Activated CD4-positive, alpha-beta T cell treated with anti-CD3 and anti-CD28 coated beads for 48 hours (primary cell): ENCODE results near the gene ATOH8.
A peak's percentile ranks its signal among the peaks of the same experiment; 100 is the strongest.

Experiments used
- DNase-seq: peaks from one replicate; pipeline ENCODE4 v3.0.0-alpha.2; 2020

ATOH8 gene

DNA sequence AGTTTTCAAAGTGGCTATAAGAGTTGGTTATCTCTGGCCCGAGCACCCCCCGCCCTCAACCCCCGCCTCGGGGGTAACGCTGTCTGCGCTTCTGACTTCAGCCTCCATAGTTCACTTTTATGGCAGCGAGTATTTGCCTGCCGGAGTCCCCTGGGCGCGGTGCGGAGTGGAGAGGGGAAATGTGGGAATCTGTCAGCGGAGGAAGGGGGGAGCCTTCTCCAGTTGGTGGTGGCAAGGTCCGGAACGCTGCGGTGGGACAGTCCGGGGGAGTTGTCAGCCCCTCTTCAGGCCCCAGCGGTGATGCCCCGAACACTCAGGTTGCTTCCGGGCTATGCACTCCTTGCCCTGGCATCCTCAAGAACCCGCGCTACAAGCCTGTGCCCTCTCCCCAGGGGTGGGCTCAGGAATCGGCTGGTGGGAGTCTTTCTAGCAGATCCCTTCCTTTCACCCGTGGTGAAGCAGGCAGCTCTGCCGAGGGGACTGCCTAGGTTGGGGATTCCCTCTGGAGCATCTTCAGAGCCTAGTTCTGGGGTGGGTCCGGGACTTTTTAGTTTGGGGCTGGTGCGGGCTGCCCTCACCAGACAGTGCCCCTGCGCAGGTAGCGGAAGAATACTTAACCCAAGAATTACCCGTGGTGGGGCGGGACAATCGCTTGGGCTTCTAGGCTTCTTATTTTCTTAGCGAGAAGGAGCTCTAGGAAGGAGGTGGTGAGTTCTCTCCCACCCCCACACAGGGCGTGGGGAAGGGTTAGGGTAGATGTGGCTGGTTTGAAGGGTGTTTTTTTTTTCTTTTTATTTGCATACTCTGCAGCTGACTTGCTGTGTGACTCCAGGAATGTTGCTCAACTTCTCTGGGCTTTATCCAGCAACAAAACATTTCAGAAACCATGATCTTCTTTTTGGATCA is 1.6 kb downstream of the ATOH8 start:
- DNase-seq: no peak

DNA sequence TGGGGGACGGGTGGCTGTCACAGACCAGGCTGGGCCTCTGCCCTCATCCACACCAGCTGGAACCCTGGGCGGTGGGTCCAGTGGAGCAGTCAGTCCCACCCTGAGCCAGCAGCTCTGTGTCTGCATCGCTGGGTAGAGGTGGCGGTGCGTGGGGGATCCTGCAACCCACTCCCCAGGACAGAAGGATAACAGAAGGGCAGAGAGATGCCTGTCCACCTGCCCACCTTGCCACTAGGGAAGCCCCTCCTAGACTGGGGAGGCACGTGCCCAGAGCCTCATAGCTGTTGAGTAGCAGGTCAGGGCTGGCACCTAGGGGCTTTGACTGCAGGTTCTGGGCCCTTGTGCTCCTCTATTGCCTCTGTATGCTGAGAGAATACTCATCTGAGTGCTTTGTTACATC is 2.4 kb downstream of the ATOH8 start:
- no peak for DNase-seq

- DNase-seq: no peak
Measured at GRCh38 chr2:85756822-85757435, 3.1 kb downstream of the ATOH8 start.

DNA sequence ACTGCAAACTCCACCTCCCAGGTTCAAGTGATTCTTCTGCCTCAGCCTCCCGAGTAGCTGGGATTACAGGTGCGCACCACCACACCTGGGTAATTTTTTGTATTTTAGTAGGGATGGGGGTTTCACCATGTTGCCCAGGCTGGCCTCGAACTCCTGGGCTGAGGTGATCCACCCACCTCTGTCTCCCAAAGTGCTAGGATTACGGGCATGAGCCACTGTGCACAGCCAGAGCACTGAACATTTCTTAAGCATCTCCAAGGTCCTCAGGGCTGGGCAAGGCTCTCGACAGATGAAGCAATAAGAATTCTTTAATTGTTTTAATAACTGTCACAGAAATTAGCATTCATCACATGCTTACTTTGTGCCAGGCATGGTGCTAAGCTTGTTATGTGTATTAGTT is 4.1 kb downstream of the ATOH8 start:
- DNase-seq: no peak

DNA sequence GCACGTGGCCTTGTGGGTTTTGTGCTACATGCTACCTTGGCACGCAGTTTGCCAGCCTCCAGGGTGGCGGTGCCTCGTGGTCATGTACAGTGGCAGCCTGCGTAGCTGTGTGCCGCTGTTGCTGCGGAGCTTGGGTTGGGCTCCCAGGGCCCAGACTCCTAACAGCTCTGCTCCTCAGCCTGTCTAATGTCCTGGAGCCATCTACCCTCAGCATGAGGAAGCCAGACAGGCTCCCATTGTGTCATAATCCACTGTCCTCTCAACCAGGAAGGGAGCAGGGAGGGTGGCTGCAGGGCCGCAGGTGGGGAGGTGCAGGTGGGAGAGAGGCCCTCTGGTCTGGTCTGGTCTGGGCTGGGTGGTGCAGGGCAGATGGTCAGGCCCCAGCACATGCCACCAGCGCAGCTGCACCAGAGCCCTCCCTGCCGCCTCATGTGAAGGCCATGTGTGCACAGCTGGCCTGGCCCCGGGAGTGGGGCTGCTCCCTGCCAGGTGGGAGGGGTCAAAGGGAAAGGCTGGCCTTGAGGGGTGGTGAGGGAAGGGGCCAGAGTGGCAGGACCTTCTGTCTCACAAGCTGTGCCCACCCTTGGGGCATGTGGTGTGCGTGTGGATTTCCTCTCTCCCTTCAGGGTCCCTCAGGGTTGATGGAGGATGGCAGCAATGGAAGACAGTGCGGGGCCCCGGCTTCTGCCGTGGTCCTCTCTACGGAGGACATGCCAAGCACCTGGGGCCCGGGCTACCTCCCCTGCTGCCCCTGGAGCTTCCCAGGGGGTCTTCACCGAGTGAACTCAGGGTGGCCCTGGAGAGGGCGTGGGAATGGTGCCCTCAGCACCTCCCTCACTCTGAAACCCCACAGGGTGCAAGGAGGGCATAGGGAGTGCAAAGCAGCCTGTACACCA is 4.8 kb downstream of the ATOH8 start:
- DNase-seq: no peak

GRCh38 chr2:85759257-85759613 is 5.4 kb downstream of the ATOH8 start:
- no peak for DNase-seq

DNA sequence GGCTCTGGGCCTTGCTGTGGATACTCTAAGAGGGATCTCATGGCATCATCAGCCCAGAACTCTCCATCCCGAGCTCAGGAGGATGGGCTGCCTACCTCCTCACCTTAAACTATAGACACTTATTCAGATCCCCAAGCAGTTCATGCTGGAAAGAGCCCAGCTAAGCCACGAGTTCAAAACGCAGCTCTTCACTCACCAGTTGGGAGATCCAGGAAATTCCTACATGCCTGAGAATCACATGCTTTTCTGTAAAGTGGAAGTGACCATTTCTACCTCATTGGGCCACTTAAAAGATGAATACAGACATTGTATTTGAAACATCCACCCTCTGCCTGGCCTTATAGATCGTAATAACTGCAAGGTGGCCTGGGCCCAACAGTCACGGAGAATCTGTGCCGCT is 6.6 kb downstream of the ATOH8 start:
- DNase-seq: no peak

DNA sequence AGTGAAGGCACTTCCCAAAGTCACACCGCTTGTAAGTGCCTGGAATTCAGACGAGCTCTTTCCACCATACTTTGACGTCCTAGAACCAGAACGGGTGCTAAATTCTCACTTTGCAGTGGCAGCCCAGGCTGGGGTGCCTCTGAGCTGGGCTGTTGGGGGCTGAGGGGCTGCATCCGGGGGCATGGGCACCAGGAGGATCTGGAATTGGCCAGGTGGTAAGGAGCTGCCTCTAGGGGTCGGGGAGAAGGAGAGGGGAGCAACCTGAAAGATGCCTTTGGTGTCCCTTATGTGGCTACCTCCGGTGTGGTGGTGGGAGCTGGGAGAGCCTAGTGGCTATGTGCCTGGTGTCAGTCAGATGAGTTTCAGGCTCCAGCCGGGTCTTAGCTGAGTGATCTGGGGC is 7.1 kb downstream of the ATOH8 start:
- DNase-seq: no peak

GRCh38 chr2:85761512-85761944 is 7.7 kb downstream of the ATOH8 start:
- no peak for DNase-seq

DNA sequence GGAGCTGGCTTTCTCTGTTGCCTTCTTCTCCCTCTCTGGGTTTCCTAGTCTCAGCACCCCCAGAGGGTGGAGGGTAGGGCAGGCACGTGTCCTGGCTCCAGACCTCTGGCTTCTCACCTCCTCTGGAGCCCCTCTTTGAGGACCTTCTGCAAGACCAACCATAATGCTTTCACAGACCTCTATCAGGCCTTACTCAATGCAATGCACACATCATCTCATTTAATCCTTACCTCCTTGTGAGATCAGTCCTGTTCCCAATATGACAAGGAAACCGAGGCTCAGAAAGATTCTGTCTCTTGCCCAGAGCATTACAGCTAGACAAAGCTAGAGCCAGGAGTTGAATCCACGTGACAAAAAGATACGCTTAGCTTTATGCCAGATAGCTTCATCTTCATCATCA is 8.2 kb downstream of the ATOH8 start:
- DNase-seq: no peak

GRCh38 chr2:85763132-85763531 is 9.3 kb downstream of the ATOH8 start:
- no peak for DNase-seq

GRCh38 chr2:85763831-85764230 is 10.0 kb downstream of the ATOH8 start:
- no peak for DNase-seq

DNA sequence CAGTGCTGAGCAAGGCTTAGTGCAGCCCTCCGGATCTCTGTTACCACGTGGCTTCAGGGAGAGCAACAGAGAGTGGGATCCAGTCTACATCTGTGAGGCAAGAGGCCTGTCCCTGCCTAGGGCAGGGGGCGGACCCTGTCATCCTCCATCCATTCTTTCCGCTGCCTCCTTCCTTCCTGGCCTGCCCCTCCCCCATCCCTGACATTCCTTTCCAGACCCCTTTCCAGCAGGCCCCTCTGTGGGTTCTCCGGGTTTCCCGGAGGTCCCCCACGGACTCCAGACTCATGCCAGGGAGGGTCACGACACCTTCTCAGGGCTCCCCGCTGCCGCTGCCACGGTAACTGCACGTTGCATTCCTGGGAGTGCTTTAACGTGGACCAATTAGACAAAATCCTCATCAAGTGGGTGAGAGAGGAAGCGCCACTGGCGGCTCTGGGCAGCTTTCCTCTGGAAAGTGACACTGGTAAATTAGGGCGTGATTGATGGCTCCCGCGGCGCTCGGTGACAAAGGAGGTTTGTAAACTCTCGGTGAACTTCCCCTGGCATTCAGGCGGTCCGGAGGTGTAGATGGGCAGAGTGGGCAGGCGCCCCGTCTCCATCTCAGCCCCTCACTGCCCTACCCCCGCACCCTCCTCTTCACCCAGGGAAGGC is 11.4 kb downstream of the ATOH8 start:
- DNase-seq: no peak

- no peak for DNase-seq
Measured at GRCh38 chr2:85766229-85766628, 12.4 kb downstream of the ATOH8 start.

DNA sequence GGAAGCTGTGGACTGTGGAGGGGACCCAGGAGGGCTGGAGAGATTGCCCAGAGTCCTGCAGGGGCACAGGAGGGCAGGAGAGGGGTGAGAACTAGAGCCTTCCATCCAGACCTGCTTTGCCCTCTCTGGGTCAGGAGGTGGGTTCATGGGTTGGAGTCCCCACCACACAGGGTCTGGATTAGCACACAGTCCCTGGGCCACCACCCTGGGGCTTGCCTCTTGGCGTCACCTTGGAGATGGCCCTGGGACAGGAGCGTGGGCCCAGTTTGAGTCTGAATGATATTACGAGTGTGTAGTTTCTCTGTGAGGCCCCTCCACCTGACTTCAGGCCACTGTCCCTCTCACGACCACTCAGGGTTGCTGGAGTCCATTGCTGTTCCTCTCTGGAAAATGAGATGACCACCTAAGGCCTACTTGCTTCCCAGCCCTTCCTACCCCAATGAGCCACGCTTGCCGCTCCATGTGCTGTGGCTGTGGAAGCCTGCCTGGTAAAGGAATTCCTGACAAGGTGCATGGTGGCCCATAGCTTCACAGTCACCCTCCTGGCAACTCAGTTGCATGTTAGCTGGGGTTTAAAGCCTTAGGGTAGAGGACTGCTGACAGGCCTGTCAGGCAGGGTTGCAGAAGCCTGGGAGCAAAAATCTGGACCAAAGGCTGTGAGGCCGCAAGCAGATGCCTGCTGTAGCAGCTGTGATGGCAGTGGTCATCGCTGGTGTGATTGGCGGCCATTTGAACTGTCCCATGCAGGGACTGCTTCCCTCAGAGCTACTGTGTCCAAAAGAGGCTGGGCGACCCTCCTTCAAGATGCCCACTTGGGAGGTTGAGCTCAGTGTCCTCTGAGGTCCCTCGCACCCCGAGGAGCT is 14.2 kb downstream of the ATOH8 start:
- no peak for DNase-seq

- no peak for DNase-seq
Measured at GRCh38 chr2:85768713-85769112, 14.9 kb downstream of the ATOH8 start.

DNA sequence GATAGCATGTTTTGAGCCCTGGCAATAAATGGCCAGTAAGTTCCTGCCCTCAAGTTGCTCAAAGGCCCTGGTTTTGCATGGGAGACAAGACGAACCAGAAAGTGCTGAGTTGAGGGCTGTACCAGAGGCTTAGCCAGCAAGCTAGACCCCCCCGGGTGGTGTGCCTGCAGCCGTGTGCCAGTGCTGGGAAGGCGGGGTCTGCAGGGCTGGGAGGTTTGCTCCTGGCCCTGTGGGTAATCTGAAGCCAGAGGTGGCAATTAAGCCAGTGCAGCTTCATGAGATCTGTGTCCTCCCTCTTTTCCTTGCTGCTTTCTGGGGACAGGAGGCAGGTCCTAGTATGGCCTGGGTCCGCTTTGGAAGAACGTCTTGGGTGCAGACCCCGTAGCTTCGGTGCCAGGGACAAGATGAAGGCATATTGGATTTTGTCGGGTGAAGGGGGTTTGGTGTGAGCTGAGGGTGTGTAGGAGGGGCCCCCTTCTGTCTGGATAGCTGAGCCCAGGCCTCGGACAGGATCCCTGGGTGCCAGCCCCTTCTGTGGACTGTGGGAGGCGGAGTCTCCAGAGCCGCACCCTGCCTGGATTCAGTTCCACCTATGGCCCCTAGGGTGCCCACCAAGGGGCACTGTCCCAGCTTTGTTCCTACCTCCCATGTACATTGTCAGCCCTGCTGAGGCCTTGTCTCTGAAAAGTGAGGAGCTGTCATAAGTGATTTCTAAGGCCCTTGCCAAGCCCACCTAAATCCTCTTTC is 15.6 kb downstream of the ATOH8 start:
- peak; percentile 20 for DNase-seq

GRCh38 chr2:85769983-85770362 is 16.2 kb downstream of the ATOH8 start:
- DNase-seq: no peak

DNA sequence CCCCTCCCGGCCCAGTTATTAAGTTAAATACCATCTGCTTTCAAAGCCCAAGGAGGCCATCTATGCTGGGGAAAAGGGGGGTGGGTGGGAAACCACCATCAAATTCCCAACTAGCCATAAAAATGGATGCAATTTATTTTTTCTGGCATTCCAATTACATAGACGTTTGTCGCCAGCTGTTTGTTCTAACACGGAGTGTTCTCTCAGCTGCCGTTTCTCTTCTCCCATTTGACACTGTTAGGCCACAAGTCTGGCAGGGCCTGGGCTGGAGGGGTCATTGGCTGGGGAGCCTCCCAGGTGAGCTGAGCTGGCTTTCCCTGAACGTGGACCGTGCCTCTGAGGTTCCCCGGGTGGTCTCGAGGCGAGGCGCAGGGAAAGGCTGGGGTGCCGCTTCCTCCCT is 16.6 kb downstream of the ATOH8 start:
- DNase-seq: no peak

GRCh38 chr2:85770786-85771409 is 17.1 kb downstream of the ATOH8 start:
- DNase-seq: no peak

DNA sequence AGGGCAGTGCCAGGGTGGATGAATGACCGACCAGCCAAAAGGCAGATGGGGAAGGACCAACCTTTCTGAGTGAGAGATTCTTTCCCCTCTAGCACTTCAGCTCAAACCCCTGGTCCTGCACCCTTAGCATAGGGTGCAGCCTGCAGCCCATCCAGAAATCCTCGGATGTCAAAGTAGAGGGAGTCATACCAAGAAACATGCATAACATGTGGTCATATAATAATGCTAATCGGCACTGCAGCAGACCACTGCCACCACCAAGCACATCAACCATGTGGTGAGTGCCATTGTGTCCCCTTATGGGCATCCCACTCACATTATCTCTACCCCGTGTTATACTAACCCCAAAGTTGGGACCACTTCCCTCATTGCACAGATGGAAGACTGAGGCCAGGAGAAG is 17.7 kb downstream of the ATOH8 start:
- DNase-seq: no peak
